Measurements from ENCODE around the gene TOM1. TPM values are rescaled to one million over a fixed set of nuclear protein-coding genes. Genes with fewer than 3 reads are reported as not detected.
"Not testable (repeated sequence)": the region's sequence is repeated elsewhere in the genome, so short reads cannot be mapped to it uniquely, and the experiment has no call there.

The TOM1 gene
- total RNA-seq, 1 experiment from 2014 or later = 8.3 TPM

DNA sequence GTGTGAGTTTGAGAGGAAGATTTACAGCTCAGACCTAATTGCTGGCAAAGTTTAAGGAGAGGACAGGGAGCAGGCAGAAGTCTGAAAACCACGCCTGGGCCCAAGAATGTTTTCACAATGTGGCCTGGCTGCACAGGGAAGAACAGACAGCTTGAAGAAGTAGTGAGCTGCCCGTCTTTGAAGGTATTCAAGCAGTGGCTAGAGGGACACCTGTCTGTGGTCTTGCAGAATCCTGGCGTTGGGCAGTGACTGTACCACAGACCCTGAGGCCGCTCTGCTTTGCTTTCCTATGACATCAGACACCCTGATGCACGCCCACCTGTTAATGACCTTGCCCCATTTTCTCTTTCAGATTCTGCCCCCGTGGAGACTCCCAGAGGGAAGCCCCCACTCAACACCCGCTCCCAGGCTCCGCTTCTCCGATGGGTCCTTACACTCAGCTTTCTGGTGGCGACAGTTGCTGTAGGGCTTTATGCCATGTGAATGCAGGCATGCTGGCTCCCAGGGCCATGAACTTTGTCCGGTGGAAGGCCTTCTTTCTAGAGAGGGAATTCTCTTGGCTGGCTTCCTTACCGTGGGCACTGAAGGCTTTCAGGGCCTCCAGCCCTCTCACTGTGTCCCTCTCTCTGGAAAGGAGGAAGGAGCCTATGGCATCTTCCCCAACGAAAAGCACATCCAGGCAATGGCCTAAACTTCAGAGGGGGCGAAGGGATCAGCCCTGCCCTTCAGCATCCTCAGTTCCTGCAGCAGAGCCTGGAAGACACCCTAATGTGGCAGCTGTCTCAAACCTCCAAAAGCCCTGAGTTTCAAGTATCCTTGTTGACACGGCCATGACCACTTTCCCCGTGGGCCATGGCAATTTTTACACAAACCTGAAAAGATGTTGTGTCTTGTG lies 93.7 kb downstream of the TOM1 start:
- Histone ChIP-seq H3K9ac (ENCODE audit: low read length) (no peak overlapping the region), H3K79me2 (ENCODE audit: low read length) (no peaks in the 10 kb centered on the region)
- no peak for DNase-seq

DNA sequence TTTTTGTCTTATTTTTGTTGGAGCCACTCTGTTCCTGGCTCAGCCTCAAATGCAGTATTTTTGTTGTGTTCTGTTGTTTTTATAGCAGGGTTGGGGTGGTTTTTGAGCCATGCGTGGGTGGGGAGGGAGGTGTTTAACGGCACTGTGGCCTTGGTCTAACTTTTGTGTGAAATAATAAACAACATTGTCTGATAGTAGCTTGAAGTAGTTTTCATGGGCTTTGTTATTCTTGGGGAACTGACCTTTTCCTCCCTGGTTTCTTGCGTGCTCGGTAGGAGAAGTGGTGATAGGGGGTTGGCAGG lies 94.3 kb downstream of the TOM1 start:
- Histone ChIP-seq H3K36me3 (ENCODE audit: insufficient read depth, low read length) (no peaks in the 10 kb centered on the region), H3K9me3 (ENCODE audit: low read length) (no peaks in the 10 kb centered on the region), H2AFZ (ENCODE audit: low read length) (no peak overlapping the region), H3K27ac (ENCODE audit: low read length) (no peak overlapping the region), H3K9me2 (replicated peaks; ENCODE audit: insufficient read depth, low read length) (no peaks in the 10 kb centered on the region), H3K4me2 (ENCODE audit: low read depth, low read length, poor library complexity, severe bottlenecking) (no peak overlapping the region), H3K4me1 (ENCODE audit: low read length) (peaks cover 4% of the 10 kb centered on the region), H3K79me2 (ENCODE audit: low read length) (no peaks in the 10 kb centered on the region), H3K9ac (ENCODE audit: low read length) (no peak overlapping the region), H3K27me3 (ENCODE audit: low read length) (no peaks in the 10 kb centered on the region), H3K4me3 (ENCODE audit: low read length) (no peak overlapping the region), H4K20me1 (ENCODE audit: insufficient read depth, low read depth, low read length) (no peaks in the 10 kb centered on the region)
- no peak for DNase-seq

More for the DNA sequence above, 93.7 kb downstream of the TOM1 start:
- H3K4me2 ChIP-seq (ENCODE audit: low read depth, low read length, poor library complexity, severe bottlenecking) = no peak overlapping the region
- H3K9me3 ChIP-seq (ENCODE audit: low read length) = no peaks in the 10 kb centered on the region
- H3K36me3 ChIP-seq (ENCODE audit: insufficient read depth, low read length) = no peaks in the 10 kb centered on the region
- no peaks in the 10 kb centered on the region for H3K9me2 ChIP-seq (replicated peaks; ENCODE audit: insufficient read depth, low read length)
- no peaks in the 10 kb centered on the region for H4K20me1 ChIP-seq (ENCODE audit: insufficient read depth, low read depth, low read length)
- no peaks in the 10 kb centered on the region for H3K27me3 ChIP-seq (ENCODE audit: low read length)
- H3K4me3 ChIP-seq (ENCODE audit: low read length) = no peak overlapping the region
- no peaks in the 10 kb centered on the region for H3K4me1 ChIP-seq (ENCODE audit: low read length)
- H2AFZ ChIP-seq (ENCODE audit: low read length) = no peak overlapping the region
- no peak overlapping the region for H3K27ac ChIP-seq (ENCODE audit: low read length)

DNA sequence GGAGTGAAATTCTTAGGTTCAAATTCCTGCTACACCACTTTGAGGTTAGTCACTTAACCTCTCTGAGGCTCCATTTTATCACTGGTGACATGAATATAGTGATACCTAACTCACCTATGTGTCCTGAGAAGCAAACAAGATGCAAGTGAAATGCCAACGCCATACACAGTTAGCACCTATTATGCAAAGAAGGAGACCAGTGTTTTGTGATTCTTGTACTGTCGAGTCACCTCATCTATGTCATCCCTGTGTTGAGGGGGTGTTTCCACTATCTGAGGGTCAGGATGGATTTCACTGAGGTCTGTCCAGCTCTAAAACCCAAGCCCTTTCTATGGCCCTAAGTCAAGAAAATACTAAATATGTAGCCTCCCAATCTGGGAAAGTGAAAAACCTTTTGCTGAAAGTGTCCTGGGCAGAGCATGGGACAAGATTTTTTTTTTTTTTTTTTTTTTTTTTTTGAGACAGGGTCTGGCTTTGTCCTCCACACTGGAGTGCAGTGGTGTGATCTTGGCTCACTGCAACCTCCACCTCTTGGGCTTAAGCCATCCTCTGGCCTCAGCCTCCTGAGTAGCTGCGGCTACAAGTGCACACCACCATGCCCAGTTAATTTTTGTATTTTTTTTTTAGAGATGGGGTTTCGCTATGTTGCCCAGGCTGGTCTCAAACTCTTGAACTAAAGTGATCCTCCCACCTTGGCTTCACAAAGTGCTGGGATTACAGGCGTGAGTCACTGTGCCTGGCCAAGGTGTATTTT lies 95.3 kb downstream of the TOM1 start:
- Histone ChIP-seq H3K4me2 (ENCODE audit: low read depth, low read length, poor library complexity, severe bottlenecking) (no peak overlapping the region), H4K20me1 (ENCODE audit: insufficient read depth, low read depth, low read length) (no peaks in the 10 kb centered on the region), H2AFZ (ENCODE audit: low read length) (no peak overlapping the region), H3K4me3 (ENCODE audit: low read length) (no peak overlapping the region), H3K79me2 (ENCODE audit: low read length) (peaks cover under 1% of the 10 kb centered on the region), H3K4me1 (ENCODE audit: low read length) (peaks cover 9% of the 10 kb centered on the region), H3K9me2 (replicated peaks; ENCODE audit: insufficient read depth, low read length) (no peaks in the 10 kb centered on the region), H3K27me3 (ENCODE audit: low read length) (no peaks in the 10 kb centered on the region), H3K36me3 (ENCODE audit: insufficient read depth, low read length) (no peaks in the 10 kb centered on the region), H3K9ac (ENCODE audit: low read length) (no peak overlapping the region), H3K9me3 (ENCODE audit: low read length) (no peaks in the 10 kb centered on the region), H3K27ac (ENCODE audit: low read length) (no peak overlapping the region)
- DNase-seq = no peak

DNA sequence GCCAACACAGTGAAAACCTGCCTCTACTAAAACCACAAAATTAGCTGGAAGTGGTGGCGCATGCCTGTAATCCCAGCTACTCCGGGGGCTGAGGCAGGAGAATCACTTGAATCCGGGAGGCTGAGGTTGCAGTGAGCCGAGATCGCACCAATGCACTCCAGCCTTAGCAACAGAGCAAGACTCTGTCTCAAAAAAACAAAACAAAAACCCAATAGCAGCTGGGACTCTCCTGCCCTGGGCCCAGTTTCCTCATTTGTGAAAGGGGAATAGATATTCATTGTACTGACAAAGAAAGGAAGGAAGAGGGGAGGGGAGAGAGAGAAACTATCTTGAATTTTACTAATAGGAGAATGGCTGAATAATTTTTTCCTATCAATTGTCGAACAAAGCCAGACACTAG lies 96.9 kb downstream of the TOM1 start:
- not testable (repeated sequence) for H3K9ac ChIP-seq (ENCODE audit: low read length); H3K9me3 ChIP-seq (ENCODE audit: low read length); DNase-seq; H4K20me1 ChIP-seq (ENCODE audit: insufficient read depth, low read depth, low read length); H3K27me3 ChIP-seq (ENCODE audit: low read length); H3K9me2 ChIP-seq (replicated peaks; ENCODE audit: insufficient read depth, low read length); H3K36me3 ChIP-seq (ENCODE audit: insufficient read depth, low read length); H3K27ac ChIP-seq (ENCODE audit: low read length); H3K4me3 ChIP-seq (ENCODE audit: low read length); H3K4me2 ChIP-seq (ENCODE audit: low read depth, low read length, poor library complexity, severe bottlenecking); H2AFZ ChIP-seq (ENCODE audit: low read length)
- H3K4me1 ChIP-seq (ENCODE audit: low read length) = peaks cover 16% of the 10 kb centered on the region
- peaks cover 15% of the 10 kb centered on the region for H3K79me2 ChIP-seq (ENCODE audit: low read length)

GRCh38 chr22:35397095-35397904 lies 97.6 kb downstream of the TOM1 start:
- no peak for DNase-seq
- H3K4me2 ChIP-seq (ENCODE audit: low read depth, low read length, poor library complexity, severe bottlenecking) = no peak overlapping the region
- 0 out of 2 replicates have a peak, but pooled peaks cover 4% of the 10 kb centered on the region for H3K36me3 ChIP-seq (ENCODE audit: insufficient read depth, low read length)
- no peak overlapping the region for H2AFZ ChIP-seq (ENCODE audit: low read length)
- no peaks in the 10 kb centered on the region for H3K9me3 ChIP-seq (ENCODE audit: low read length)
- no peak overlapping the region for H3K9ac ChIP-seq (ENCODE audit: low read length)
- no peaks in the 10 kb centered on the region for H3K27me3 ChIP-seq (ENCODE audit: low read length)
- H3K4me1 ChIP-seq (ENCODE audit: low read length) = peaks cover 23% of the 10 kb centered on the region
- no peaks in the 10 kb centered on the region for H3K9me2 ChIP-seq (replicated peaks; ENCODE audit: insufficient read depth, low read length)
- H4K20me1 ChIP-seq (ENCODE audit: insufficient read depth, low read depth, low read length) = no peaks in the 10 kb centered on the region
- H3K79me2 ChIP-seq (ENCODE audit: low read length) = peaks cover 22% of the 10 kb centered on the region
- no peak overlapping the region for H3K27ac ChIP-seq (ENCODE audit: low read length)
- no peak overlapping the region for H3K4me3 ChIP-seq (ENCODE audit: low read length)

Small RNAs within 50 kb of the gene (small RNA-seq; reads per million reads assigned to genes)
- gene MIR3909 (0.59 reads per million, percentile 14 among the genes with 10 or more reads in this experiment), gene MIR6069 (not detected)

Other genes starting within 250 kb of the TOM1 start
- not detected in 2 replicates for gene ISX, start 233.7 kb upstream of the TOM1 start, total RNA-seq (2014; rRNA removed; shearing (Covaris generic); ENCODE audit: low replicate concordance)
- gene HMGXB4, start 42.4 kb upstream of the TOM1 start, total RNA-seq (2014; rRNA removed; shearing (Covaris generic); ENCODE audit: low replicate concordance) = 13.5 and 19.1 TPM in 2 replicates
- 1.3 and 1.8 TPM in 2 replicates for gene HMOX1, start 81.2 kb downstream of the TOM1 start, total RNA-seq (2014; rRNA removed; shearing (Covaris generic); ENCODE audit: low replicate concordance)
- 83.7 and 97.4 TPM in 2 replicates for gene MCM5, start 100.2 kb downstream of the TOM1 start, total RNA-seq (2014; rRNA removed; shearing (Covaris generic); ENCODE audit: low replicate concordance)
- gene RASD2, start 240.9 kb downstream of the TOM1 start, total RNA-seq (2014; rRNA removed; shearing (Covaris generic); ENCODE audit: low replicate concordance) = not detected in 2 replicates

All from Karpas-422 (cell line).